ENCODE results near the gene SRPK2.

- TF ChIP-seq CTCF (conservative IDR thresholded peaks at IDR 0.05; ENCODE audit: low read length) (no peak), EZH2phosphoT487 (IDR thresholded peaks at IDR 0.05; ENCODE audit: borderline replicate concordance) (no peak)
Observed at GRCh38 chr7:105204953-105205352, 183.8 kb downstream of the SRPK2 start.

Measured in Loucy (cell line).